HepG2 (cell line): Measurements from ENCODE around the gene BICDL2. TPM values are rescaled to one million over a fixed set of nuclear protein-coding genes. Genes with fewer than 3 reads are reported as not detected.
A peak's percentile ranks its signal among the peaks of the same experiment; 100 is the strongest.

Source experiments
- AKAP8 ChIP-seq: sonication (generic); formaldehyde crosslinking; IDR thresholded peaks from 2 replicates; pipeline ENCODE4 v1.5.1; 2020; ENCODE audit warnings: mild to moderate bottlenecking, missing genetic modification reagents
- BHLHE40 ChIP-seq: IDR thresholded peaks from 2 replicates; pipeline ENCODE4 v1.6.1; 2011; ENCODE audit warnings: low read length, improper control_type of control experiment
- BRD4 ChIP-seq: sonication (generic); formaldehyde crosslinking; IDR thresholded peaks from 2 replicates; pipeline ENCODE4 v1.4.0; 2020; ENCODE audit warnings: missing genetic modification reagents
- E2F1 ChIP-seq: sonication (generic); formaldehyde crosslinking; IDR thresholded peaks from 2 replicates; pipeline ENCODE4 v1.5.0; 2020; ENCODE audit warnings: missing genetic modification reagents
- ESRRA ChIP-seq: sonication (generic); formaldehyde crosslinking; IDR thresholded peaks from 2 replicates; pipeline ENCODE4 v1.5.1; 2020; ENCODE audit warnings: mild to moderate bottlenecking, low read depth, missing genetic modification reagents
- FOSL2 ChIP-seq: sonication (generic); formaldehyde crosslinking; IDR thresholded peaks from 2 replicates; pipeline ENCODE4 v1.4.0; 2020; ENCODE audit warnings: missing genetic modification reagents
- GFI1 ChIP-seq: sonication (generic); formaldehyde crosslinking; IDR thresholded peaks from 2 replicates; pipeline ENCODE4 v1.5.0; 2020; ENCODE audit warnings: missing genetic modification reagents, mild to moderate bottlenecking, borderline replicate concordance
- JUNB ChIP-seq: sonication (generic); formaldehyde crosslinking; IDR thresholded peaks from 2 replicates; pipeline ENCODE4 v1.8.0; 2022; ENCODE audit warnings: missing genetic modification reagents, mild to moderate bottlenecking, borderline replicate concordance
- KDM5A ChIP-seq: fragments of 200-600 bp; sonication (generic); IDR thresholded peaks from 2 replicates; pipeline ENCODE4 v1.7.0; 2018; ENCODE audit warnings: antibody characterized with exemption, mild to moderate bottlenecking, low read length, borderline replicate concordance
- KLF12 ChIP-seq: sonication (generic); formaldehyde crosslinking; IDR thresholded peaks from 2 replicates; pipeline ENCODE4 v1.4.0; 2020; ENCODE audit warnings: missing genetic modification reagents, borderline replicate concordance
- MYC ChIP-seq: sonication (generic); formaldehyde crosslinking; IDR thresholded peaks from 2 replicates; pipeline ENCODE4 v1.9.0; 2021; ENCODE audit warnings: missing genetic modification reagents, borderline replicate concordance
- NFE2L1 ChIP-seq: sonication (generic); formaldehyde crosslinking; IDR thresholded peaks from 2 replicates; pipeline ENCODE4 v1.4.0; 2020; ENCODE audit warnings: missing genetic modification reagents, mild to moderate bottlenecking, borderline replicate concordance
- NFKB2 ChIP-seq: sonication (generic); formaldehyde crosslinking; IDR thresholded peaks from 2 replicates; pipeline ENCODE4 v1.4.0; 2020; ENCODE audit warnings: missing genetic modification reagents, borderline replicate concordance
- PLRG1 ChIP-seq: fragments of 450-650 bp; conservative IDR thresholded peaks from 2 replicates; pipeline ENCODE4 v1.6.1; 2016
- RNF2 ChIP-seq: fragments of 450-650 bp; conservative IDR thresholded peaks from 2 replicates; pipeline ENCODE4 v1.6.1; 2016; ENCODE audit warnings: low read depth
- SMAD1 ChIP-seq: sonication (generic); formaldehyde crosslinking; IDR thresholded peaks from 2 replicates; pipeline ENCODE4 v1.4.0; 2020; ENCODE audit warnings: missing genetic modification reagents, low read depth, mild to moderate bottlenecking, borderline replicate concordance
- U2AF2 ChIP-seq: fragments of 200-400 bp; formaldehyde crosslinking; IDR thresholded peaks from 2 replicates; pipeline ENCODE4 v1.6.1; 2017; ENCODE audit warnings: low read depth, mild to moderate bottlenecking, low read length
- ZBED4 ChIP-seq: sonication (generic); formaldehyde crosslinking; IDR thresholded peaks from 2 replicates; pipeline ENCODE4 v1.4.0; 2020; ENCODE audit warnings: missing genetic modification reagents, borderline replicate concordance
- ZFP91 ChIP-seq: sonication (generic); formaldehyde crosslinking; IDR thresholded peaks from 2 replicates; pipeline ENCODE4 v1.9.0; 2022; ENCODE audit warnings: missing genetic modification reagents, mild to moderate bottlenecking, borderline replicate concordance
- ZNF24 ChIP-seq: fragments of 450-650 bp; IDR thresholded peaks from 2 replicates; pipeline ENCODE4 v1.6.1; 2017; ENCODE audit warnings: antibody characterized with exemption, mild to moderate bottlenecking
- ZNF563 ChIP-seq: sonication (generic); formaldehyde crosslinking; IDR thresholded peaks from 2 replicates; pipeline ENCODE4 v1.8.0; 2022; ENCODE audit warnings: mild to moderate bottlenecking, moderate library complexity, missing genetic modification reagents
- ZNF674 ChIP-seq: sonication (generic); formaldehyde crosslinking; IDR thresholded peaks from 2 replicates; pipeline ENCODE4 v1.5.0; 2020; ENCODE audit warnings: low read depth, mild to moderate bottlenecking, missing genetic modification reagents
- ZNF746 ChIP-seq: sonication (generic); formaldehyde crosslinking; IDR thresholded peaks from 2 replicates; pipeline ENCODE4 v1.8.0; 2022; ENCODE audit warnings: mild to moderate bottlenecking, missing genetic modification reagents
- ZNF776 ChIP-seq: sonication (generic); formaldehyde crosslinking; IDR thresholded peaks from 2 replicates; pipeline ENCODE4 v1.4.0; 2020; ENCODE audit warnings: mild to moderate bottlenecking, missing genetic modification reagents
- ZNF839 ChIP-seq: sonication (generic); formaldehyde crosslinking; IDR thresholded peaks from 2 replicates; pipeline ENCODE4 v1.4.0; 2020; ENCODE audit warnings: missing genetic modification reagents, mild to moderate bottlenecking, borderline replicate concordance
- polyA plus RNA-seq, 8 experiments: library from polyadenylated mRNA; depleted of rRNA in 3 of 8; stranded (reverse) in 7 of 8; unstranded in 1 of 8; fragments of >200 nt; fragmentation: Illumina TruSeq in 4 of 8; extraction: Trizol in 4 of 8; gene quantifications; 2 replicates each; pipeline versions ENCODE4 v1.2.1 to v1.2.3, GENCODE V29; 2011 to 2016; ENCODE audit warnings: low read depth in 4 of 8, missing spikeins in 1 of 8, mixed read lengths in 1 of 8; ENCODE audit not compliant: insufficient read depth in 1 of 8
- total RNA-seq, 5 experiments: library from RNA; depleted of rRNA; stranded (reverse); fragments of >200 nt; fragmentation: Illumina TruSeq; extraction: Trizol; gene quantifications; 2 replicates each; pipeline ENCODE4 v1.2.3, GENCODE V29; 2016; ENCODE audit warnings: low read depth in 1 of 5

The BICDL2 gene
- total and polyA plus RNA-seq, 2 of the 13 experiments (the other 11 are each of a cell fraction or from before 2014, with no cell fraction given): 0.12 TPM; not detected in 1

- TF ChIP-seq BRD4 (CRISPR knock-in tag) (no peak; the same call in 1 of the 2 replicates), ZFP91 (CRISPR knock-in tag) (peak; percentile 7; the same call in 1 of the 2 replicates), JUNB (CRISPR knock-in tag) (peak; percentile 3; the same call in 1 of the 2 replicates), ESRRA (CRISPR knock-in tag) (no peak), ZNF746 (CRISPR knock-in tag) (0 out of 2 replicates have a peak, but pooled peaks have one; percentile 12), E2F1 (CRISPR knock-in tag) (no peak), AKAP8 (no peak), NFKB2 (CRISPR knock-in tag) (peak; percentile 79; the same call in 1 of the 2 replicates), KLF12 (CRISPR knock-in tag) (no peak), SMAD1 (no peak), ZNF563 (peak; percentile 19; the same call in 1 of the 2 replicates), ZNF24 (no peak), NFE2L1 (CRISPR knock-in tag) (no peak), PLRG1 (no peak), RNF2 (no peak), ZNF839 (no peak), BHLHE40 (no peak), GFI1 (CRISPR knock-in tag) (no peak), ZNF674 (no peak), ZBED4 (CRISPR knock-in tag) (no peak), MYC (CRISPR knock-in tag) (peak; percentile 58; the same call in 1 of the 2 replicates), ZNF776 (CRISPR knock-in tag) (no peak), U2AF2 (no peak), KDM5A (no peak; the same call in 1 of the 2 replicates), FOSL2 (CRISPR knock-in tag) (no peak)
Measured at GRCh38 chr16:3065742-3066439, 29.1 kb upstream of the BICDL2 start (continued).
